HG03139 (cell line): ENCODE results near the gene MROH9.

Source experiments
- ATAC-seq: cut with Tn5 transposase; IDR thresholded peaks from one replicate; pipeline ENCODE4 v1.9.1; 2021; ENCODE audit not compliant: unreplicated experiment

The MROH9 gene

DNA sequence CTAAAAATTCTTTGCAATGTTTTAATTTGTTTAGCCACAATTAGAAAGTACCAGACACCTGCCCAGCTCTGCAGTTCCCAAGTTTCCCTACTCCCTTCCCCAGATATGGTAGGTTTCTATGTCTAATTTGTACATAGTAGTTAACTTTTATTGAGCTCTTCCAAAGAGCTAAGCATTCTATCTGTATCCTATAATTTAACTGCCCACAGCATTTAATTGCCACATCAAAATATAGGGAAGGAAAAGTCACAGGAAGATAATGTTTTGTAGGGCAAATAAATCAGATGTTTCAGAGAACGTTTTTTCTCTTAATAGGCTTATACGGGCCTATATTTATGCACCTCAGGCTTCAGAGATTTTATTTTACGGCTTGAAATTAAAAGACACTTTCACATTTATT, 139.7 kb downstream of the MROH9 start:
- ATAC-seq, result no peak

DNA sequence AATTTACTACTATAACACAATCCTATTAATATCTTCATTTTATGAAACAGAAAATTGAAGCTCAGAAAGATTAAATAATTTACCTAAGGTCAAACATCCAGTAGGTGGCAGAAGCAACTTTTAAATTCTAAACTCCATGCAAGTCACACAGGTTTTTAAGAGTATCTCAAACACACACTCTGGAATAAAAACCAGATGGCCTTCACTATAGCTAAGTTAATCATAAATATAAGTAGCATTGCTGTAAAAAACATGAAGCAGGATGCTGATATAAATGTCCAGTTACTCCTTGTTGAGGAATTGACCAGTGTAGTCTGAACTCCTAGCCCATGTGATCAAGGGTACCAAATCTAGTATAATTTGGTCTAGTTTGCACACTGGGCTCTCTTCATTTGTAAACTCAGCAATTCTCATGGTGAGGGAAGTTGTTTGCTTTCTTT, 146.0 kb downstream of the MROH9 start:
- no peak for ATAC-seq

GRCh38 chr1:171081763-171082201, 146.4 kb downstream of the MROH9 start:
- ATAC-seq, result no peak

DNA sequence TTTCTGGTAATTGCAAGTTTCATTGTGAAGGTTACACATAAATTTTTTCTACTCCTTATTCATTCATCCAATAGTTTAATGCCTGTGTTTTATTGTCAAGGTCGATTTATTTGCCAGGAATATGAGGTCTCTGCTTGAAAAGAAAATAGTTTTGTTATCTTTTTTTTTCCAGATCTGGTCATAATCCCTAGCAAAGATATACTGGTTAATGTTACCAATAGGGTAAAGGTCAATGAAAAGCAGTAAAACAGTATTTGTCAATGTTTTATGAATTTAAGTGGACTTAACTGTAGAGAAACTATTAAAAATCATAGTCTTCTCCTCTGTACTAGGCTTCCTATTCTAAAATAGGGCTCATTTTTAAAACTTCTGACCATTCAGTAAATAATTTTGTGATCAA, 147.3 kb downstream of the MROH9 start:
- ATAC-seq, result no peak

GRCh38 chr1:171083222-171083621, 147.9 kb downstream of the MROH9 start:
- no peak for ATAC-seq

DNA sequence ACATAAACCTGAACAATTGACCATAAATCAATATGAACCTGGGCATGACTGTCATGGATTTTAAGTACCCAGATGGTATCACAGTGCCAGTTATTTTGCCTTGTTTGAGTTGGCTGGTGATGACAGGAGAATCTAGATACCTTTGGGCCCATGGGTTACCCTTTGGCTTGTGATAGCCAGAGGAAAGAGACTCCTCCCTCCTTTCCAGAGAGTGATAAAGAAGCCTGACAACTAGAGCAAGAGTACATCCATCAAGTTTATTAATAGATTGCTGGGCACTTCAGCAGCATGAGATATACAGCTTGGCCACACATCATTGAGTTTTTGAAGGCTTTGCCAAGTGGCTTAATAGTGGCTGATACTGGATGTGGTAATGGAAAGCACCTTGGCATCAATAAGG, 148.8 kb downstream of the MROH9 start:
- no peak for ATAC-seq

DNA sequence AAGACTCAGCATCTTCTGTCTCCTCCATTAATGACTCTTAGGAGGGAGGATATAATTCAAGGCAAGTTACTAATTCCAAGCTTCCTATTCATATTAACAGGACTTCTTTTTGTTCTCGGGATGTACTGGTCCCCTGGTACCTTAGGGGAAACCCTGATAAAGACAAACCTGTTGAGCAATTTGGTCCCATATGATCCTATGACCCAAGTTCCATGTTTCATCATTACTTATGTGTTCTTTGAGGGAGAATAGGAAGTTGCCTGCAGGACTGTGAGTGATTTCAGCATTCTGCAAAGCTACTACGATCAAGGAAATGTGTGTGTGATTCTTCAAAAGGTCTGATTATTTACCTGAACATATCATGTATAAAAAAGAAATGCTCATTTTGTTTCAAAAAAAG, 149.5 kb downstream of the MROH9 start:
- no peak for ATAC-seq

DNA sequence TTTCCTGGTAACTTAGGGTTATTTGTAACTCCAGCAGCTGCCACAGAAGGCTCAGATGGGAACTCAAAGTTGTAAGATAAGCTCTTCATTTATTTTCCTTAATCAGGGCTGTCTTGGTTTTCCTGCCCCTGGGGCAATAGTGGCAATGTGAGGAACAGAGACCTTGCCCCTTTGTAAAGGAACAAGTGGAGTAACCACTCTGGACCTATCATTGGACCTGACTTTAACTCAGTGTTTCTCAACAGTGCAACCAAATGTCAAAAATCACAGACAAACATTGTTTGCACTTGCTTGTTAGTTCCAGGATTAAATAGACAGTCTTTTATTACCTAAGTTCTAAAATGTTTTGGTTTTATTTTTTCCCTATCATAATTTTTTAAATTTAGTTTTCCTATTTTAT, 152.6 kb downstream of the MROH9 start:
- no peak for ATAC-seq

DNA sequence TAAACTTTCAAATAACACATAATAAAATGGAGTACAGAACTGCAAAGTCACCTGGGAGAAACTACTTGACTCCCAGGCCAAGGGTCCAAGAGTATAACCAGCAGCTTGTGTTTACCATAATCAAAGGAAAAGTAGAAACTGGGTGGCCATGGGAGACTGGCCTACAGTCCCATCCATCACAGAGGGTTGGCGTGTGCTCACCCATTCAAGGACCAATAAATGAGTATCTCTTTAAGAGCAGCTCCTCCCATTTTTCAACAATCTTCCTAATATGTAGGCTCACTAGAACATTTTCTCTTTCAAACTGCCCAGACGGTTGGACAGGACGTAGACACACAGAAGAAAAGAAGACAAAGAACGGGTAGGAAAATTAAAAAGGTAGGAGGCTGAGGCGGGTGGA, 155.3 kb downstream of the MROH9 start, which contains the start of gene FMO3:
Gene FMO3, plus strand, starts transcription at position 302 of the 400 bp plus-strand sequence. CDS start 1,754 bp downstream, outside the sequence.
- ATAC-seq, result no peak

GRCh38 chr1:171103862-171104261, 168.5 kb downstream of the MROH9 start:
- ATAC-seq, result no peak

DNA sequence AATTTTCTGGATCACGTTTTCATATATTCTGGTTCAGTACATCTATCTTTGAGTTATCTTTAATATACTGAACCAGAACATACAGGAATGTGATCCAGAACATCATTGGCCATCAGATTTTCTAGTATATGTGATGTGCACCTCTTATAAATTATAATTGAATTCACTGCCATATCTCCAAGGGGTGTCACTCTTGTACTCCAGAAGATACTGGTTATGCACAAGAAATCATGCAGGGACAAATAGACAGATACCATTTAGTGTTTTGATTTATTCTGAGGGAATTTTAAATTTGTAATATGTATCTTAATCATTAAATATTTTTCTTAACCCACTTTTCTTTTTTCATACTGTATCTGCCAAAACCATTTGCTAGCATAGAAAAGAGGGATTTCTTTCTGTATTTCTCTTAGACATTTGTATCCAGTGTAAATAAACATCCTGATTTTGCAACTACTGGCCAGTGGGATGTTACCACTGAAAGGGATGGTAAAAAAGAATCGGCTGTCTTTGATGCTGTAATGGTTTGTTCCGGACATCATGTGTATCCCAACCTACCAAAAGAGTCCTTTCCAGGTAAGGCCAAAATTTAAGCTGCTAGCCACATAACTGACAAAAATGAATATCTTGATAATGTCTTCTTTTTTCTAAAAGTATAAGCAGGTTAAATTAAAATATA, 172.1 kb downstream of the MROH9 start:
- no peak for ATAC-seq

- no peak for ATAC-seq
These were observed 172.6 kb downstream of the MROH9 start for GRCh38 chr1:171107969-171108368.

DNA sequence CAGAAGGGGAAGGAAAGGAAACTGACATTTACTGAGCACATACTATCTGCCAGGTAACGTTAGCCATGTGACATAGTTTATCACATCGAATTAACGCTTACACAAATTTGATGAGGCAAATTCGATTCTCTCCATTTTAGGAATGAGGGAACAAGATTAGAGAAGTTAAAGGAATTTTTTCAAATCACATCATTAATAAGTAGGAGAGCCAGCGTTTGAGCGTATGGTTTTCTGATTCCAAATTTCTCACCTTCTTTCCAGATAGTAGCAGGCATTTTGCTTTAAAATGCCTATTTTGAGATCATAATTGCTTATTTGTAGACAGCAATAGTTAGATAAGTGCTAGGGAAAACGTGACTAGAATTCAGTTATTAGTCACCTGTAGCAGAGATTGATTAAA, 174.6 kb downstream of the MROH9 start:
- ATAC-seq, result no peak

DNA sequence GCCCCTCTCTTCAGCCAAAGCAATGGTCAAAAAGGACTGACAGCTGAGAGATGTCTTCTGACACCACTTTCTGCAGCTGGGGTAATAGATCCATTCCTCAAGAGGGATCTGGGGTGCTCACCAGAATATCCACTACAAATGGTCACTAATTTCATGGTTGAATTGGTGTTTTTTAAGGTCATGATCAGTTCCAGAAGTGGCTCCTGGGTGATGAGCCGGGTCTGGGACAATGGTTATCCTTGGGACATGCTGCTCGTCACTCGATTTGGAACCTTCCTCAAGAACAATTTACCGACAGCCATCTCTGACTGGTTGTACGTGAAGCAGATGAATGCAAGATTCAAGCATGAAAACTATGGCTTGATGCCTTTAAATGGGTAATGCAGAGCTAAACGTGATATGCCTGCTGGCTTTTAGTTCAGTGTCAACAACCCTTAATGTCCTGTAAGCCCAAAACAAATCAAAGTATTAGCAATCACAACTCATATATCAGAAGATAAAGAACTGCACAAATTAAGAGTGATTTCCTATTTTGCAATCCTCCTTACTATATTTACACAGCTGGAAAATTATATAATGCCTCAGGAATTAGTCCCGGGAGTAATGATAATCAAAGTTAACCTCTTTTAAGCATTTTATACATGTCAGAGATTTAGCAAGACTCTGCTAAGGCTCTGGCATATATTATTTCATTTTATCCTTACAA, 175.4 kb downstream of the MROH9 start:
- no peak for ATAC-seq

GRCh38 chr1:171112119-171112518, 176.8 kb downstream of the MROH9 start:
- ATAC-seq, result no peak

DNA sequence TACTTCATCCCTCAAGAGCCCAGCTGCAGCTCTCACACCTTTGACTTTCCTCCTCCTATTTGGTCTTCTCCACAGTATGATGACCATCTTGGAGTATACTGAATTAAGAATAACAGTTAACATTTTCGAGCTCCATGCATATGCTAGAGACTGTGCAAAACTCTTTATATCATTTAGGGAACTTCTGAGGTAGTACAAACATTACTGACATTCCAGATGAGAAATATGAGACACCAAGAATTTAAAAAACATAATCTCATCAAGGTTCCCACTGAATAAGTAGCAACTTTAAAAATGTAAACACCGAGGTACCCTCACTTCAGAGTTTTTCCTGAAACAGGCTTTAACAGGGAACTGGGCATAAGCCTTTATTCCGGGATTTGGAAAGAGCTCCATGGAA, 178.0 kb downstream of the MROH9 start:
- ATAC-seq, result no peak
